HEK293 (cell line): ENCODE data around the gene TOM1.

ENCODE experiments used
- FEZF1 ChIP-seq: fragments of 450-650 bp; formaldehyde crosslinking; IDR thresholded peaks from 2 replicates; pipeline ENCODE4 v1.5.1; 2016; ENCODE audit warnings: missing biosample characterization, missing genetic modification characterization
- GFI1B ChIP-seq: fragments of 450-650 bp; formaldehyde crosslinking; IDR thresholded peaks from 2 replicates; pipeline ENCODE4 v1.5.1; 2016; ENCODE audit warnings: missing biosample characterization, missing genetic modification characterization
- GLIS1 ChIP-seq: fragments of 450-650 bp; formaldehyde crosslinking; IDR thresholded peaks from 2 replicates; pipeline ENCODE4 v1.5.1; 2016; ENCODE audit warnings: missing biosample characterization, missing genetic modification characterization
- HOXD13 ChIP-seq: sonication (generic); formaldehyde crosslinking; IDR thresholded peaks from 2 replicates; pipeline ENCODE4 v1.8.0; 2022; ENCODE audit warnings: missing genetic modification reagents, borderline replicate concordance
- IKZF3 ChIP-seq: fragments of 450-650 bp; IDR thresholded peaks from 2 replicates; pipeline ENCODE4 v1.5.0; 2018; ENCODE audit warnings: missing biosample characterization, mild to moderate bottlenecking, missing genetic modification characterization, moderate library complexity
- INSM2 ChIP-seq: fragments of 450-650 bp; formaldehyde crosslinking; IDR thresholded peaks from 2 replicates; pipeline ENCODE4 v1.5.1; 2016; ENCODE audit warnings: missing biosample characterization, missing genetic modification characterization
- KLF1 ChIP-seq: fragments of 450-650 bp; formaldehyde crosslinking; IDR thresholded peaks from 2 replicates; pipeline ENCODE4 v1.5.1; 2016; ENCODE audit warnings: missing biosample characterization, missing genetic modification characterization
- TRIM28 ChIP-seq: IDR thresholded peaks from 2 replicates; pipeline ENCODE4 v1.6.1; 2011; ENCODE audit warnings: low read length, control low read depth, borderline replicate concordance
- ZBTB1 ChIP-seq: fragments of 450-650 bp; formaldehyde crosslinking; IDR thresholded peaks from 2 replicates; pipeline ENCODE4 v1.5.1; 2016; ENCODE audit warnings: missing biosample characterization, missing genetic modification characterization
- ZBTB17 ChIP-seq: fragments of 450-650 bp; formaldehyde crosslinking; IDR thresholded peaks from 2 replicates; pipeline ENCODE4 v1.5.1; 2016; ENCODE audit warnings: missing biosample characterization, missing genetic modification characterization
- ZNF121 ChIP-seq: fragments of 450-650 bp; formaldehyde crosslinking; IDR thresholded peaks from 2 replicates; pipeline ENCODE4 v1.5.1; 2016; ENCODE audit warnings: missing biosample characterization, missing genetic modification characterization
- ZNF184 ChIP-seq: fragments of 450-650 bp; IDR thresholded peaks from 2 replicates; pipeline ENCODE4 v1.5.1; 2018; ENCODE audit warnings: missing biosample characterization, mild to moderate bottlenecking, missing genetic modification characterization
- ZNF24 ChIP-seq: fragments of 450-650 bp; formaldehyde crosslinking; IDR thresholded peaks from 2 replicates; pipeline ENCODE4 v1.5.1; 2016; ENCODE audit warnings: missing biosample characterization, missing genetic modification characterization
- ZNF335 ChIP-seq: fragments of 450-650 bp; formaldehyde crosslinking; conservative IDR thresholded peaks from 2 replicates; pipeline ENCODE4 v1.5.1; 2016; ENCODE audit warnings: missing biosample characterization, missing genetic modification characterization
- ZNF362 ChIP-seq: fragments of 450-650 bp; formaldehyde crosslinking; IDR thresholded peaks from 2 replicates; pipeline ENCODE4 v1.5.1; 2016; ENCODE audit warnings: missing biosample characterization, missing genetic modification characterization
- ZNF366 ChIP-seq: fragments of 450-650 bp; formaldehyde crosslinking; conservative IDR thresholded peaks from 2 replicates; pipeline ENCODE4 v1.5.1; 2016; ENCODE audit warnings: missing biosample characterization, missing genetic modification characterization
- ZNF398 ChIP-seq: fragments of 450-650 bp; formaldehyde crosslinking; IDR thresholded peaks from 2 replicates; pipeline ENCODE4 v1.5.1; 2017; ENCODE audit warnings: missing biosample characterization, missing genetic modification characterization
- ZNF488 ChIP-seq: fragments of 450-650 bp; formaldehyde crosslinking; IDR thresholded peaks from 2 replicates; pipeline ENCODE4 v1.5.1; 2016; ENCODE audit warnings: missing biosample characterization, missing genetic modification characterization
- ZNF518A ChIP-seq: fragments of 450-650 bp; formaldehyde crosslinking; conservative IDR thresholded peaks from 2 replicates; pipeline ENCODE4 v1.5.1; 2016; ENCODE audit warnings: low read depth, missing biosample characterization, missing genetic modification characterization
- ZNF600 ChIP-seq: fragments of 450-650 bp; formaldehyde crosslinking; IDR thresholded peaks from 2 replicates; pipeline ENCODE4 v1.5.1; 2016; ENCODE audit warnings: missing biosample characterization, missing genetic modification characterization
- ZNF639 ChIP-seq: fragments of 450-650 bp; formaldehyde crosslinking; IDR thresholded peaks from 2 replicates; pipeline ENCODE4 v1.5.1; 2016; ENCODE audit warnings: missing biosample characterization, missing genetic modification characterization
- ZSCAN23 ChIP-seq: fragments of 450-650 bp; formaldehyde crosslinking; IDR thresholded peaks from 2 replicates; pipeline ENCODE4 v1.5.1; 2016; ENCODE audit warnings: missing biosample characterization, missing genetic modification characterization
- ZXDB ChIP-seq: fragments of 450-650 bp; formaldehyde crosslinking; IDR thresholded peaks from 2 replicates; pipeline ENCODE4 v1.5.1; 2016; ENCODE audit warnings: missing biosample characterization, missing genetic modification characterization
- TF ChIP-seq, protein P1 (sequence below): fragments of 450-650 bp; formaldehyde crosslinking; IDR thresholded peaks from 2 replicates; pipeline ENCODE4; 2016; ENCODE audit warnings: missing biosample characterization, missing genetic modification characterization
- TF ChIP-seq, protein P2 (sequence below): fragments of 450-650 bp; formaldehyde crosslinking; IDR thresholded peaks from 2 replicates; pipeline ENCODE4 v1.5.1; 2016; ENCODE audit warnings: missing biosample characterization, missing genetic modification characterization

The TOM1 gene

GRCh38 chr22:35364230-35364629, 64.5 kb downstream of the TOM1 start (continued):
- peak; percentile 70; the same call in 1 of the 2 replicates for TF ChIP-seq ZNF488 (tag by site-specific recombination)
- TF ChIP-seq, protein P1, sequence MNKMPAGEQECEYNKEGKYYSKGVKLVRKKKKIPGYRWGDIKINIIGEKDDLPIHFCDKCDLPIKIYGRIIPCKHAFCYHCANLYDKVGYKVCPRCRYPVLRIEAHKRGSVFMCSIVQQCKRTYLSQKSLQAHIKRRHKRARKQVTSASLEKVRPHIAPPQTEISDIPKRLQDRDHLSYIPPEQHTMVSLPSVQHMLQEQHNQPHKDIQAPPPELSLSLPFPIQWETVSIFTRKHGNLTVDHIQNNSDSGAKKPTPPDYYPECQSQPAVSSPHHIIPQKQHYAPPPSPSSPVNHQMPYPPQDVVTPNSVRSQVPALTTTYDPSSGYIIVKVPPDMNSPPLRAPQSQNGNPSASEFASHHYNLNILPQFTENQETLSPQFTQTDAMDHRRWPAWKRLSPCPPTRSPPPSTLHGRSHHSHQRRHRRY (tag by site-specific recombination), result peak; percentile 47; the same call in 1 of the 2 replicates
- TF ChIP-seq GLIS1 (tag by site-specific recombination), result peak; percentile 99
- peak; percentile 86 for TF ChIP-seq ZNF335 (tag by site-specific recombination)
- TF ChIP-seq, protein P2, sequence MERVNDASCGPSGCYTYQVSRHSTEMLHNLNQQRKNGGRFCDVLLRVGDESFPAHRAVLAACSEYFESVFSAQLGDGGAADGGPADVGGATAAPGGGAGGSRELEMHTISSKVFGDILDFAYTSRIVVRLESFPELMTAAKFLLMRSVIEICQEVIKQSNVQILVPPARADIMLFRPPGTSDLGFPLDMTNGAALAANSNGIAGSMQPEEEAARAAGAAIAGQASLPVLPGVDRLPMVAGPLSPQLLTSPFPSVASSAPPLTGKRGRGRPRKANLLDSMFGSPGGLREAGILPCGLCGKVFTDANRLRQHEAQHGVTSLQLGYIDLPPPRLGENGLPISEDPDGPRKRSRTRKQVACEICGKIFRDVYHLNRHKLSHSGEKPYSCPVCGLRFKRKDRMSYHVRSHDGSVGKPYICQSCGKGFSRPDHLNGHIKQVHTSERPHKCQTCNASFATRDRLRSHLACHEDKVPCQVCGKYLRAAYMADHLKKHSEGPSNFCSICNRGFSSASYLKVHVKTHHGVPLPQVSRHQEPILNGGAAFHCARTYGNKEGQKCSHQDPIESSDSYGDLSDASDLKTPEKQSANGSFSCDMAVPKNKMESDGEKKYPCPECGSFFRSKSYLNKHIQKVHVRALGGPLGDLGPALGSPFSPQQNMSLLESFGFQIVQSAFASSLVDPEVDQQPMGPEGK (tag by site-specific recombination), result peak; percentile 80
- peak; percentile 95 for TF ChIP-seq ZXDB (tag by site-specific recombination)
- peak; percentile 85; the same call in 1 of the 2 replicates for TF ChIP-seq ZNF184 (tag by site-specific recombination)
- TF ChIP-seq ZBTB1 (tag by site-specific recombination), result peak; percentile 81; the same call in 1 of the 2 replicates
- TF ChIP-seq ZNF398 (tag by site-specific recombination), result peak; percentile 60
- peak; percentile 93 for TF ChIP-seq ZNF121 (tag by site-specific recombination)
- peak; percentile 50; the same call in 1 of the 2 replicates for TF ChIP-seq IKZF3 (tag by site-specific recombination)
- peak; percentile 95 for TF ChIP-seq ZNF24 (tag by site-specific recombination)
- peak; percentile 56; the same call in 1 of the 2 replicates for TF ChIP-seq KLF1
- peak; percentile 98 for TF ChIP-seq ZBTB17
- peak; percentile 91 for TF ChIP-seq ZNF366
- TF ChIP-seq HOXD13 (CRISPR knock-in tag), result peak; percentile 59; the same call in 1 of the 2 replicates
- peak; percentile 96 for TF ChIP-seq ZSCAN23 (tag by site-specific recombination)
- TF ChIP-seq ZNF518A (tag by site-specific recombination), result 0 out of 2 replicates have a peak, but pooled peaks have one; percentile 43
- TF ChIP-seq ZNF639 (tag by site-specific recombination), result peak; percentile 92
- TF ChIP-seq ZNF362 (tag by site-specific recombination), result peak; percentile 92
- peak; percentile 97 for TF ChIP-seq INSM2 (tag by site-specific recombination)
- peak; percentile 76 for TF ChIP-seq FEZF1 (tag by site-specific recombination)
- TF ChIP-seq TRIM28, result peak; percentile 75; the same call in 1 of the 2 replicates
- peak; percentile 98 for TF ChIP-seq ZNF600
- TF ChIP-seq GFI1B (tag by site-specific recombination), result 0 out of 2 replicates have a peak, but pooled peaks have one; percentile 73
